ENCODE data around the gene ABCG1.

The ABCG1 gene

DNA sequence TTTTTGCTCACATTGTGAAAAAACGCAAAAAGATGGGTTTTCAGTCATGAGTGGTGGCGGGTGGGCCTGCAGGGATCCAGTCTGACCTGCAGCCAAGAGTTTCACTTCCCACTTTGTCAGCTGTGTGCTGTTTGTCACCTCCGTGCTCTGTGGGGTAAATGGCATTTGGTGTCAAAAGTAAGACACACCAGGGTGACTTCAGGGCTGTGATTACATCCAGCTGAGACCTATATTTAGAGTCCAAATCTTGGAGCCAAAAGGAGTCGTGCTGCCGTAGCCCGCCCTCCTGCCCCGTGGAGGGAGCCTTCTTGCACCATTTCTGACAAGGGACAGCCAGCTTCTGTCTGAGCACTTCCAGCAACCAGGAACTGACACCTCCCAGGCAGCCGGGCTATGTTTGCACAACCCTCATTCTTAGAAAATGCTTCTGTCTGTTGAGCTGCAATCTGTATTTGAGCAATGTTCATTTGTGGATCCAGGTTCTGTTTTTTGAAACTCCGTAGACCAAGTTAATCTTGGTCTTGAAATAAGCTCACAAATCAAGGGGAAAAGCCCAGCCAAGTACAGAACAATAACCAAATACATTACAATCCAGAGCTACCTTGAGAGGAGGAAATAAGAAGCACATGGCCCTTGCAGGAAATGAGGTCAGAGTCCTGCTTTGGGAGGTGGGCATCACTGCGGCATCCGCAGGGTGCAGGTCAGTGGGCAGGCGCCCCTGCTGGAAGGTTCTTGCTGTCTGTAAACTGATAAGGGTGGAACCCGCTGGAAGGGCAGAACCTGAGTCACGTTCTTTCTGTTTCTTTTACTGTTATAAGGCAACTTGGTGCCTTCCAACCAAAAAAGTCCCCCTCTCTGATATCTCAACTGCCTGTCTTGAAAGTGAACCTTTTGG lies 14.4 kb downstream of the ABCG1 start:
- peaks cover 63% of the 10 kb centered on the region for H3K4me1 ChIP-seq (ENCODE audit: low read length)
- H3K9me3 ChIP-seq (replicated peaks; ENCODE audit: insufficient read depth, low read length) = no peaks in the 10 kb centered on the region
- H3K9me2 ChIP-seq (replicated peaks; ENCODE audit: insufficient read depth, low read length) = no peaks in the 10 kb centered on the region
- H3K27me3 ChIP-seq (replicated peaks; ENCODE audit: insufficient read depth, low read length) = peaks cover 30% of the 10 kb centered on the region
- H2AFZ ChIP-seq (ENCODE audit: low read length) = peak overlapping the region; percentile 21
- peaks cover 47% of the 10 kb centered on the region for H3F3A ChIP-seq (ENCODE audit: insufficient read depth, low read length)
- peak overlapping the region; percentile 63 for H3K9ac ChIP-seq (ENCODE audit: low read length)
- H4K20me1 ChIP-seq (ENCODE audit: insufficient read depth, low read length) = no peaks in the 10 kb centered on the region
- H3K27ac ChIP-seq (ENCODE audit: low read length) = peak overlapping the region; percentile 86
- peak; percentile 66 for DNase-seq
- H3K4me3 ChIP-seq (ENCODE audit: low read length) = 0 out of 2 replicates have a peak overlapping the region, but pooled peaks have one; percentile 4
- peak overlapping the region; percentile 61 for H3K4me2 ChIP-seq (ENCODE audit: low read depth, low read length)
- no peak for TF ChIP-seq EZH2phosphoT487 (IDR thresholded peaks at IDR 0.05; ENCODE audit: low read length)
- TF ChIP-seq, protein P1, sequence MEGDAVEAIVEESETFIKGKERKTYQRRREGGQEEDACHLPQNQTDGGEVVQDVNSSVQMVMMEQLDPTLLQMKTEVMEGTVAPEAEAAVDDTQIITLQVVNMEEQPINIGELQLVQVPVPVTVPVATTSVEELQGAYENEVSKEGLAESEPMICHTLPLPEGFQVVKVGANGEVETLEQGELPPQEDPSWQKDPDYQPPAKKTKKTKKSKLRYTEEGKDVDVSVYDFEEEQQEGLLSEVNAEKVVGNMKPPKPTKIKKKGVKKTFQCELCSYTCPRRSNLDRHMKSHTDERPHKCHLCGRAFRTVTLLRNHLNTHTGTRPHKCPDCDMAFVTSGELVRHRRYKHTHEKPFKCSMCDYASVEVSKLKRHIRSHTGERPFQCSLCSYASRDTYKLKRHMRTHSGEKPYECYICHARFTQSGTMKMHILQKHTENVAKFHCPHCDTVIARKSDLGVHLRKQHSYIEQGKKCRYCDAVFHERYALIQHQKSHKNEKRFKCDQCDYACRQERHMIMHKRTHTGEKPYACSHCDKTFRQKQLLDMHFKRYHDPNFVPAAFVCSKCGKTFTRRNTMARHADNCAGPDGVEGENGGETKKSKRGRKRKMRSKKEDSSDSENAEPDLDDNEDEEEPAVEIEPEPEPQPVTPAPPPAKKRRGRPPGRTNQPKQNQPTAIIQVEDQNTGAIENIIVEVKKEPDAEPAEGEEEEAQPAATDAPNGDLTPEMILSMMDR (IDR thresholded peaks at IDR 0.05; ENCODE audit: low read length) = peak; percentile 58
- no peaks in the 10 kb centered on the region for H3K79me2 ChIP-seq (ENCODE audit: low read length)
- no peaks in the 10 kb centered on the region for H3K36me3 ChIP-seq (replicated peaks; ENCODE audit: insufficient read depth, low read length)

DNA sequence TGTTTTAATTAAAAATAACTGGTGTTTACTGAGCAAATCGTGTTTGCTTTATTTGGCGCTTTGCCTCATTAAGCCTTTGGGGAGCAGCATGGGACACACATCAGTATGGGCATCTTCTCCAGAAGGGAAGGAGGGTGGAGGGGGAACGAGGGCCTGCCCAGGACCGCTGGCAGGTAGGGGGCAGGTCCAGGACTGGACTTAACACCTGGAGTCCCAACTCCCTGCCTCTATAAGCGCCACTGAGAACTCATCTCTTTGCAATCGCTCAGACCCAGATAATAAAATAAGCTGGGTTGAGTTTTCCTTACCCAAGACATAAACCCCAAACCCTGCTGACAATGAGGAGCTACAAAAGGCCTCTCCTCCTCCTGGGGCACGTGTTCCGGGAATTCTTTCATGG lies 15.1 kb downstream of the ABCG1 start:
- H4K20me1 ChIP-seq (ENCODE audit: insufficient read depth, low read length) = no peaks in the 10 kb centered on the region
- no peaks in the 10 kb centered on the region for H3K79me2 ChIP-seq (ENCODE audit: low read length)
- peaks cover 55% of the 10 kb centered on the region for H3K4me1 ChIP-seq (ENCODE audit: low read length)
- peak overlapping the region; percentile 36; the same call in 1 of the 2 replicates for H2AFZ ChIP-seq (ENCODE audit: low read length)
- H3K27ac ChIP-seq (ENCODE audit: low read length) = peak overlapping the region; percentile 86
- no peaks in the 10 kb centered on the region for H3K36me3 ChIP-seq (replicated peaks; ENCODE audit: insufficient read depth, low read length)
- H3K9me3 ChIP-seq (replicated peaks; ENCODE audit: insufficient read depth, low read length) = no peaks in the 10 kb centered on the region
- TF ChIP-seq EZH2 (optimal IDR thresholded peaks at IDR 0.05; ENCODE audit: low read depth, low read length) (no peak), EZH2phosphoT487 (IDR thresholded peaks at IDR 0.05; ENCODE audit: low read length) (no peak)
- TF ChIP-seq, protein P1 (IDR thresholded peaks at IDR 0.05; ENCODE audit: low read length) = no peak
- peak overlapping the region; percentile 19 for H3K4me3 ChIP-seq (ENCODE audit: low read length)
- no peak for DNase-seq
- H3K9me2 ChIP-seq (replicated peaks; ENCODE audit: insufficient read depth, low read length) = no peaks in the 10 kb centered on the region
- peak overlapping the region; percentile 61 for H3K4me2 ChIP-seq (ENCODE audit: low read depth, low read length)
- H3K9ac ChIP-seq (ENCODE audit: low read length) = peak overlapping the region; percentile 63
- H3F3A ChIP-seq (ENCODE audit: insufficient read depth, low read length) = peaks cover 42% of the 10 kb centered on the region
- H3K27me3 ChIP-seq (replicated peaks; ENCODE audit: insufficient read depth, low read length) = peaks cover 38% of the 10 kb centered on the region

DNA sequence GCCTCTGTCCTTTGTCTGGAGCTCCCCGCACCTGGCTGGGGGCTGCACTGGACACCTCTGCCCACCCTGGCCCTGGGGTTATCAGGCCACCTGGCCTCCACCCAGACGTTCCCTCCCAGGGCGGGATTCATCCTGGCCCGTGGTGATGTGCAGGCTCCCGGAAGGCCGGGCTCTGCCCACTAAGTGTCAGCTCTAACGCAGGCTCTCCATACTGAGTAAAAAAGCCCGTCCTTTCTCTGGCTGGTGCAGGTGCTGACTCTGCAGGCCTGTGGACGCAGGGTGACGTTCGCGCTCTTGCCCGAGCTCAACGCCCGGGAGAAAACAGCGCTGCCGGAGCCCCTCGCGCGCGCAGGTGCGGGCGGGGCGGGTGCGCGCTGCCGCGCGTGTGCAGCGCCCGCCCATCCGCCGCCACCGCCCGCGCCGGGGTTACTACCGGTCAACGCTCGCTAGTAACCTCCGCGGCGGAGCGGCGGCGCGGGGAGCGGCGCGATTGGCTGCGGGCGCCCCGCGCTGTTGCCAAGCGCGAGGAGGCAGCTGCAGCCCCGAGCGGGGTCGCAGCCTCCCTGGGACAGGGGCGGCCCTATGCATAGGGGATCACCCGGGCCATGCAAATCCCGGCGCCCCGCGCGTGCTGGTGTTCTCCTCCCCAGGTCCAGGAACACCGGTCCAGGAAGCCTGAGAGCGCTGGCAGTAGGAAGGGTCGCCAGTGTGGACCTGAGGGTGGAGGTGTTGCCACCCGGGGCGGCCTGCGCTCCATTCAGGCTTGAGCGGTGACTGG lies 15.7 kb downstream of the ABCG1 start:
- Histone ChIP-seq H3K27ac (ENCODE audit: low read length) (peak overlapping the region; percentile 86), H3K9ac (ENCODE audit: low read length) (peak overlapping the region; percentile 63), H3K9me3 (replicated peaks; ENCODE audit: insufficient read depth, low read length) (no peaks in the 10 kb centered on the region), H3K27me3 (replicated peaks; ENCODE audit: insufficient read depth, low read length) (peaks cover 41% of the 10 kb centered on the region), H3K4me2 (ENCODE audit: low read depth, low read length) (peak overlapping the region; percentile 87), H3K4me3 (ENCODE audit: low read length) (peak overlapping the region; percentile 42), H3F3A (ENCODE audit: insufficient read depth, low read length) (peaks cover 42% of the 10 kb centered on the region), H3K9me2 (replicated peaks; ENCODE audit: insufficient read depth, low read length) (no peaks in the 10 kb centered on the region), H3K4me1 (ENCODE audit: low read length) (peaks cover 55% of the 10 kb centered on the region), H2AFZ (ENCODE audit: low read length) (peak overlapping the region; percentile 63), H4K20me1 (ENCODE audit: insufficient read depth, low read length) (no peaks in the 10 kb centered on the region), H3K79me2 (ENCODE audit: low read length) (no peaks in the 10 kb centered on the region), H3K36me3 (replicated peaks; ENCODE audit: insufficient read depth, low read length) (no peaks in the 10 kb centered on the region)
- DNase-seq = peak; percentile 96
- TF ChIP-seq, protein P1 (IDR thresholded peaks at IDR 0.05; ENCODE audit: low read length) = no peak
- TF ChIP-seq EZH2 (optimal IDR thresholded peaks at IDR 0.05; ENCODE audit: low read depth, low read length) (no peak), EZH2phosphoT487 (IDR thresholded peaks at IDR 0.05; ENCODE audit: low read length) (no peak)
